Measurements from ENCODE around the gene LAP3. TPM values are rescaled to one million over a fixed set of nuclear protein-coding genes. Genes with fewer than 3 reads are reported as not detected.

The LAP3 gene
- total and polyA plus RNA-seq, 11 donors, result 14.4 to 281 (median 66.1) TPM

DNA sequence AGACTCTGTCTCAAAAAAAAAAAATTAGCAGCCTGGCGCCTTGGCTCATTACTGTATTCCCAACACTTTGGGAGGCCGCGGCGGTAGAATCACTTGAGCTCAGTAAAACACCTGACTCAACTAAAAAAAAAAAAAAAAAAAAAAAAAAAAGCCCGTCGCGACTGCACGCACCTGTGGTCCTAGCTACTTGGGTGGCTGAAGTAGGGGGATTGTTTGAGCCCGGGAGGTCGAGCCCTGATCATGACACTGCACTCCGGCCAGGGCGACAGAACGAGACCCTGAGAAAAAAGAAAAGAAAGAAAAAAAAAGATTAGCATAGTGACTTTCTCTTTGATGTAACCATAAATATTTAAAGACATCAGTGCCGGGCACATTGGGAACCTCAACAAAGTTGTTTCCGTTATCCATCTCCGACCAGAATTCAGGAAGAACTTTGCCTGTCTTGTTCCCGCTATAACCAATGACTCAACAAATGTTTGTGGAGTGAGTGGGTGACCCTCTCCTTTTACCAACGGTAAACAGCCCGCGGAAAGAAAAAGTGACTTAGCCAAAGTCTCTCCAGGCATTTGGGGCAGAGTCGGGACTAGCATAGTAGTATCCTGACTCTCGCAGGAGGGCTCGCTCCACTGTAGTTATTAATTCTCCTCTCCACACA is 36.9 kb downstream of the LAP3 start:
- Histone ChIP-seq H3K27ac (peak overlapping the region; percentile 65 to 92 (median 82)), H3K36me3 (peaks cover 0 to 28% (median 6%) of the 10 kb centered on the region in 9 donors), H3K9me3 (no peaks in the 10 kb centered on the region), H3K4me1 (peaks cover 10 to 45% (median 30%) of the 10 kb centered on the region in 12 donors), H3K27me3 (no peaks in the 10 kb centered on the region), H3K4me3 (peak overlapping the region; percentile 73 to 100 (median 83))
- intact Hi-C loops (cut with DNase I), result loop anchor here in 7 of 10 donors (1.0 to 10.0 kb wide), 6 partner anchors 31 to 196 kb away; partner anchors contain the start of genes LAP3 (in 6 of the 7), DCAF16 (in 1 of the 7) and NCAPG (in 1 of the 7)
- TF ChIP-seq POLR2A (IDR thresholded peaks at IDR 0.05), result no peak
- TF ChIP-seq, protein P1, sequence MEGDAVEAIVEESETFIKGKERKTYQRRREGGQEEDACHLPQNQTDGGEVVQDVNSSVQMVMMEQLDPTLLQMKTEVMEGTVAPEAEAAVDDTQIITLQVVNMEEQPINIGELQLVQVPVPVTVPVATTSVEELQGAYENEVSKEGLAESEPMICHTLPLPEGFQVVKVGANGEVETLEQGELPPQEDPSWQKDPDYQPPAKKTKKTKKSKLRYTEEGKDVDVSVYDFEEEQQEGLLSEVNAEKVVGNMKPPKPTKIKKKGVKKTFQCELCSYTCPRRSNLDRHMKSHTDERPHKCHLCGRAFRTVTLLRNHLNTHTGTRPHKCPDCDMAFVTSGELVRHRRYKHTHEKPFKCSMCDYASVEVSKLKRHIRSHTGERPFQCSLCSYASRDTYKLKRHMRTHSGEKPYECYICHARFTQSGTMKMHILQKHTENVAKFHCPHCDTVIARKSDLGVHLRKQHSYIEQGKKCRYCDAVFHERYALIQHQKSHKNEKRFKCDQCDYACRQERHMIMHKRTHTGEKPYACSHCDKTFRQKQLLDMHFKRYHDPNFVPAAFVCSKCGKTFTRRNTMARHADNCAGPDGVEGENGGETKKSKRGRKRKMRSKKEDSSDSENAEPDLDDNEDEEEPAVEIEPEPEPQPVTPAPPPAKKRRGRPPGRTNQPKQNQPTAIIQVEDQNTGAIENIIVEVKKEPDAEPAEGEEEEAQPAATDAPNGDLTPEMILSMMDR (IDR thresholded peaks at IDR 0.05), result no peak
- DNase-seq (peak in 1 of 5 donors; percentile 32), ATAC-seq (peak; percentile 62 to 76 (median 70))
- 1 to 4% (median 2%) methylated on average over 23 of the region's 23 CpGs for WGBS, 4 donors

DNA sequence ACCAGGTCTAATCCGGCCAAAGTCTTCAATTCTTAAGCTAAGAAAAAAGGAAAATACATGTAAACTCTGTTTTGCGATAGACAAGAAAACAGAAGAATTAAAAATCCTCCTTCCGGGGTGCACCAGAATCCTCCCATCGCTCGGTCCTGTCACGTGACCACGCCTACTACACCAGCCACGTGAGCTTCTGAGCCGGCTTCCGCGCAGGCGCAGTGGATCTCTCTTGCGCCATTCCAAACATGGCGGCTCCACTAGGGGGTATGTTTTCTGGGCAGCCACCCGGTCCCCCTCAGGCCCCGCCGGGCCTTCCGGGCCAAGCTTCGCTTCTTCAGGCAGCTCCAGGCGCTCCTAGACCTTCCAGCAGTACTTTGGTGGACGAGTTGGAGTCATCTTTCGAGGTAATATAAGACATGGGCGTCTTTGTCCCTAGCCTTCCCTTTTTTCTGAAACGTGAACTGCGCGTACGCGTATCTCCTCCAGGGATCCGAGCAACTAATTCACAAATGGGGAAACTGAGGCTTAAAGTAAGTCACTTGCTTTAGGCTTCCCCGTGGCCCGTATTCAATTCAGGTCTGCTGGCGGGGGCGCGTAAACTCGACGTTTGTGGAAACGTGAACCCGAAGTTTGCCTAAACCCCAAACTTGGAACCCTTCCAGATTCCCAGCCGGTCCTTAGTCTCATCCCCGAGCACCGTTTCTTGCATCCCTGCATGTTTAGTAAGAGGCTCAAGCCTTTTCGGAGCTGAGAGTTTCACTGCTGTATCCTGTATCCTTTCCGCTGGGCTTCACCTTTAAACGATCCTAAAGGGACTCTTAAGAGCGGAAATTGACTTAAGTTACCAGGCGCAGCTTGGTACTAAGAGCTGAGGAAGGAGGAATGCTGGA is 37.7 kb downstream of the LAP3 start, which contains the start of gene MED28:
MED28 (plus strand) TSS at position 226 of the 884 bp plus-strand sequence; CDS start at position 240, 14 bp downstream.
- Histone ChIP-seq H3K4me1 (peaks cover 14 to 52% (median 37%) of the 10 kb centered on the region in 12 donors), H3K27me3 (no peaks in the 10 kb centered on the region), H3K36me3 (peaks cover 0 to 33% (median 6%) of the 10 kb centered on the region in 9 donors), H3K4me3 (peak within 1 kb of the TSS; percentile 73 to 100 (median 83)), H3K27ac (peak within 1 kb of the TSS; percentile 65 to 92 (median 82)), H3K9me3 (no peaks in the 10 kb centered on the region)
- WGBS, 4 donors, result 0 to 1% (median 0%) methylated on average over 34 to 46 of the region's 46 CpGs
- peak; percentile 95 to 98 (median 96) for ATAC-seq
- peak; percentile 95 to 98 (median 97) for DNase-seq
- intact Hi-C loops (cut with DNase I), result loop anchor here in 9 of 10 donors (1.0 to 10.0 kb wide), 7 partner anchors 32 to 196 kb away; partner anchors contain the start of genes LAP3 (in 7 of the 9), DCAF16 (in 1 of the 9) and NCAPG (in 1 of the 9)
- TF ChIP-seq, protein P1 (IDR thresholded peaks at IDR 0.05), result peak in 6 of 12 donors; percentile 4 to 46 (median 30)
- peak in 1 of 2 donors; percentile 77 for TF ChIP-seq POLR2A (IDR thresholded peaks at IDR 0.05)

DNA sequence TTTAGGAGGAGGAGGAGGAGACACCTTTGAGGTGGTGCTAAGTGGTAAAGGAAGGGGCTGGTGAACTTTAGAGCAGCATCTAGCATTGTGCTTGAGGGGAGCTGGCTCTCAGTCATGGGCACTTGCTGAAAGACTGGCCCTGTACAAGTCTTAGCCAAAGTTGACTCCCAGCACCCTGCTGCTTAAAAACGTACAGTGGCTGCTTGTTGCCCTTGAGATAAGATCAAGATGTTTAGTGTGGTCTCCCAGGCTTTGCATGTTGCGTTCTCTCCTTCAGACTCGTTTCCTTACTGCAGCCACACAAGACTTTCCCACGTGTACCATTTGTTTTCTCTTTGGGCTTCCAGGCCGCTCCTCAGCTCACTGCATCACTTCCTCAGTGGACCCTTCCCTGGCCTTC is 39.3 kb downstream of the LAP3 start:
- ATAC-seq, result no peak
- WGBS, 4 donors, result 59 to 70% (median 64%) methylated on average over 5 of the region's 5 CpGs
- no peaks in the 10 kb centered on the region for H3K27me3 ChIP-seq
- H3K4me1 ChIP-seq, result peaks cover 14 to 55% (median 37%) of the 10 kb centered on the region in 12 donors
- no peak overlapping the region for H3K27ac ChIP-seq
- DNase-seq, result no peak
- peaks cover 2 to 50% (median 18%) of the 10 kb centered on the region in 9 donors for H3K36me3 ChIP-seq
- intact Hi-C loops (cut with DNase I), result loop anchor here in 3 of 10 donors (5.0 to 10.0 kb wide), 3 partner anchors 34 to 189 kb away; partner anchors contain the start of gene LAP3 (in 1 of the 3)
- no peaks in the 10 kb centered on the region for H3K9me3 ChIP-seq
- peak overlapping the region in 5 of 12 donors; percentile 75 to 100 (median 83) for H3K4me3 ChIP-seq
- TF ChIP-seq, protein P1 (IDR thresholded peaks at IDR 0.05), result no peak
- no peak for TF ChIP-seq POLR2A (IDR thresholded peaks at IDR 0.05)

Data from heart left ventricle (tissue), 16 donors.